NCI-H2227 treated with DMSO at 0.1 percent for 48 hours (cell line): ENCODE results near the gene GTPBP4.

Experiments
- DNase-seq: peaks from one replicate; lab custom pipeline; 2025; lab: John Stamatoyannopoulos, UW

Gene GTPBP4

DNA sequence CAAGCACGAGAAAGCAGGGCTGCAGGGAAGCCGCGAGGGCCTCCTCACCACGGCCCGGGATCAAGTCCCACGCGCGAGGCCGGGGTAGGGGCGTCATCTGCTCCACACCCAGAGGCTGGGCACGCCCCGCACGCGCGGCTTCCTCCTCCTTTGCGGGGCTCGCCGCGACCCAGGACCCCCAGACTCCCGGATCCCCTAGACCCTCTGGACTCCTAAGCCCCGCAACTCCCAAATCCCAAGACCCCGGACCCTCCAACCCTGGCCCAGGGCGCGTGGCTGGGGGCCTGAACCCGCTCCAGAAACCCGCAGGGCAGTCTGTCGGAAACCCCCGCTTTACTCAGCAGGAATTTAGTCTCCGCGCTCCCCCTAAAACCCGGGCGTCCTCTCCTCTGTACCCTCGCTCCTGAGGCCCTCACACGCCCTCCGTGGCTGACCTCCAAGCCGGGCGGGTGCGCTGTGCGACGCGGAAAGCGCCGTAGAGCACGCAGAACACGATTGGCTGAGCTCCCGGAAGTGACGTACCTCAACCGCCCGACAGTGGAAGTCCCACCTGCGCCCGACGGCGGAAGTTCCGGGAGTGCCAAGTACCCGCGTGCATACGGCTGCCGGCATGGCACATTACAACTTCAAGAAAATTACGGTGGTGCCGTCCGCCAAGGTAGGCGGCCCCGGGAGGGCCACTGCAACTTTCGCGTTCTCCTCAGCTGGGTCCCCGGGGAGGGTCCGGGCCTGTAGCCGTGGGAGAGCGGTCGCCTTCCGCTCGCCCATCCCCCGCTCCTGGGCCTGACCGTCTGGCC is at the start of gene GTPBP4:
Gene GTPBP4, plus strand, starts transcription at position 565 of the 797 bp plus-strand sequence. Its CDS starts 46 bp downstream, at position 611.
- peak; percentile 81 for DNase-seq

DNA sequence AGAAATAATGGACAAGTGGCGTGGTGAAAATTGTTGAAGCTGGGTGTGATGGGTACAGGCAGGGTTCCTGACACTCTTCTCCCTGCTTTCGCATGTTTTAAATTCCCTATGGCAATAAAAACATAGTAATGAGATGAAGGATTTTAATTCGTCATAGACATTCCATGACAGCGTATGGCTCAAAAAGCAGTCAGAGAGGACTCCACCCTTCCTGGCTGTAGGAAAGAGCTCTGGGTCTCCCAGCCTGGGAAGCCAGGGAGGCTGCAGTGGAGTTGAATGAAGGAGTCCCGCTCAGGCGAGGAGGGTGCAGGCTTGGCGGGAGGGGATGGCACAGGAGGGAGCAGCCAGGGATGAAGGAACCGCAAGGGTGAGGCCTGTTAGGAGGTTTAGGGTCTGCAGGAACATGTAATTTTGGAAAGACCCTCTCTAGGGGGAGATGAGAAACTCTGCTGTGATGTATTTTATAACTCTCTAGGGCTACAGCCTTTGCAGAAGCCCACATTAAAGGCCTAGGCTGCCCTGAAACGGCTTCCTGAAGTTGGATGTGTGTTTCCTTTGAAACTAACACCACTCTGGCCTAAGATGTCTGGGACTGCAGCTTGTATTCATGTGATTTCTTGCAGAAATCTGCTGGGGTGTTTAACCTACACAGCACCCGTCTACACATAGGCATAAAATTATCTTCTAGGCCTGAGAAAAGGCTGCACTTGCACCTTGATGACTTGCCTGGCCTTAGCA is 49.1 kb upstream of the GTPBP4 start:
- no peak for DNase-seq

DNA sequence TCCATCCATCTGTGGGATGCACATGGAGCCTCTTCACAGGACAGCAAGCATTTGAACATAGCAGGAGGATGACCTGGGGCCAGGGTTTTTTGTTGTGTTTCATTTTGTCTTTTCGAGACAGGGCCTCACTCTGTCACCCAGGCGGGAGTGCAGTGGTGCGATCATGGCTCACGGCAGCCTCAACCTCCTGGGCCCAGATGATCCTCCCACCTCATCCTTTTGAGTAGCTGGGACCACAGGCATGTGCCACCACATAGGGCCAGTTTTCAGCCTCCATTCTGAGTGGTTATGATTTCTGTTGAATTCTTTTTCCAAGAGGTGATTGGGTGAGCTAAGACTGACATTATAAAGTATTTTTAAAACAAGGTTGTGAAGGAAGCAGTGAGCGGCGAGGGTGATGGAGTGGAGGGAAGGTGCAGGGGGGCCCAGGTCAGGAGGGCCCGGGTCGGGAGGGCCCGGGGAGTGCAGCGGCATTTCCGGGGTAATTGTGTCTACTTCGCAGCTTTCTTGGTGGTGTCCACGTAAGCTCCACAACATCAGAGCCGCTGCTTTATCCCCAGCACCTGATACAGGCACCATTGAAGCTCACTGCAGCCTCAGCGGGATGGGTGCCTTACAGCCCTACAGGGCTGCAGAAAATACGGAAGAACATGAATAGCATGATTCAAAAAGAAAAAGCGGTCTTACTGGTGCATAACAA is 44.8 kb upstream of the GTPBP4 start:
- no peak for DNase-seq

DNA sequence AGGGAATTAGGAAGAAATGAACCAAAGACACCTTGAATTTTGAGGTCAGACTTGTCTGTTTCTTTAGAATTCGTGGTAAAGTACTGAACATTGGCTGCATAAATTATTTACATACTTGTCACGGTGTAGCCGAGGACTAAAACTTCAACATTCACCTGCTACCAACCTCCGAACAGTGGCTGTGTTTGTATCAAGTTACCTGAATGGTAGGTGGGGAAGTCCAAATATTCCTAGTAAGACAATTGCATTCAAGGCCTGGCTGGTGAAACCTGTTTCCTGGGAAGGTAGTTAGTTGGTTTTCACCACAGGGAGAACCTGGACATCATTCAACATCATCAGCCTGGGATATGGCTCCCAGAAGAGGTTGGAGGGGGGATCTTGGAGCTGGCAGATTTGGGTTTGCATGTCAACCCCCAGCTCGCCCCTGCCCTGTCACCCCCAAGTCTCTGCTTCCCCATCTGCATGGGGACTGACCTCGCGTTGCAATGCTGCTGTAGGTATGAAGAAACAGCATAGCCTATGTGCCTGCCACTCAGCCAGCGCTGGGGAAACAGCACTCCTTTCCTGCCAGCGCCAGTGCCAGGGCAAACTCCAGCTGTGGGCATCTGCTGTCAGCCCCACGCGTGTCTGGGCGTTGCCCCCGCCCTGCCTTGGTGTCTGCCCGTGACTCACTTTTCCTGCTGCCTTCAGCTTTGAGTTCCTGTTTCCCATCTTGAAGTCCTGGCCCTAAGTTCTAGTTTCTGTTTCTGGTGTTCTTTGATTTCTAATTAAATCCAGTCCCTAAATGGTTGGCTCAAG is 44.0 kb upstream of the GTPBP4 start:
- DNase-seq, result no peak

DNA sequence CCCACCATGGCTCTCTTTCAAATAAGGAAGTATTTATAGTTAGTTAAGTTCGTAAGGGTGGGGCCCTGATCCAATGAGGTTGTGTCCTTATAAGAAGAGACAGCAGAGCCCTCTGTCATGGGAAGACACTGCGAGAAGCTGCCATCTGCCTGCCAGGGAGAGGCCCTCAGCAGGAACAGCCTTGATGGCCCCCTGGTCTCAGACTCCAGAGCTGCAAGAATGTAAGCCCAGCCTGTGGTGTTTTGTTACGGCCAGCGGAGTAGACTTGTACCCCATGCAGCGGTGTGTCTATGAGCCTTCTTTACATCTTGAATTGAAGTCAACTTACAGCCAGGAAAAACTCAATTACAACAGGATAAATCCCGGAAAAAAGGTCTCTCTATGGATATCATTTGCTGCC is 42.5 kb upstream of the GTPBP4 start:
- no peak for DNase-seq

DNA sequence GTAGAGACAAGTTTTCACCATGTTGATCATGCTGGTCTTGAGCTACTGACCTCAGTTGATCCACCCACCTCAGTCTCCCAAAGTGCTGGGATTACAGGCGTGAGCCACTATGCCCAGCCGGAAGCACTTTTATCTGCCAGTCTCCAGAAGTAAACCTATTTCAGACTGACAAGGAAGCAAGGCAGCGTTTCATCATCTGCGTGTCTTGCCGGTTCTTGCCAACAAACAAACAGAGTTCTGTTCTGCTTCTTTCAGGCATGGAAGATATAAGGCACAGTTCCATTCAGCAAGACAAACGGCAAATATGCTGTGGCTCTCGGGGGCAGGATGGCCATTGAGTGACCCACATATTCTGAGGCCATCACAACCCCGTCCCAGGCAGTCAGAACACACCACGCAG is 41.2 kb upstream of the GTPBP4 start:
- DNase-seq, result no peak

DNA sequence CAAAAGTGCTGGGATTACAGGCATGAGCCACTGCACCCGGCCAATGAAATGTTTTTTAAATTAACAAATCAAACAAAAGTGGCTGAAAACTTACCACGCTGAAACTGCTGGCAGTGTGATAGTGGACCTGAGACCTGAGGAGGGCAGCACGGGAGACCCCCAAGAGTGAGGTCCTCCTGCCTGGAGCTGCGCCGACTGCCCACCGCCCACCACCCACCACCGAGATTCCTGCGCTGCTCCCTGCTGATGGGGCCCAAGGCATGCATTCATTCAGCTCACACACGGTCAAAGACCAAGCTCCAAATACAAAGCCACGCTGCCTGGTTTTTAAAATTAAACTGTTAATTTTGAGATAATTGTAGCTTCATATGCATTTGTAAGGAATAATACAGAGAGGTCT is 40.4 kb upstream of the GTPBP4 start:
- DNase-seq, result no peak

DNA sequence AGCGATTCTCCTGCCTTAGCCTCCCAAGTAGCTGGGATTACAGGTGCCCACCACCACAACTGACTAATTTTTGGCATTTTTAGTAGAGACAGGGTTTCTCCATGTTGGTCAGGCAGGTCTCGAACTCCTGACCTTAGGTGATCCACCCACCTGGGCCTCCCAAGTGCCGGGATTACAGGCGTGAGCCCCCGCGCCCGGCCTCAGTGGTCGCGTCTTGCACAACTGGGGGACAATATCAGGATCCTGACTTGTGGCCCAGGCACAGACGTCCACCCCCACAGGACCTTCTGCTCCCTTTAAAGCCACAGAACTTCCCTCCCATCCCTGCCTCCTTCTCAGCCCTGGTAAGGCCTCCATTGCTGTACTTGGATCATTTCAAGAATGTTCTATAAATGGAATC is 39.9 kb upstream of the GTPBP4 start:
- no peak for DNase-seq

DNA sequence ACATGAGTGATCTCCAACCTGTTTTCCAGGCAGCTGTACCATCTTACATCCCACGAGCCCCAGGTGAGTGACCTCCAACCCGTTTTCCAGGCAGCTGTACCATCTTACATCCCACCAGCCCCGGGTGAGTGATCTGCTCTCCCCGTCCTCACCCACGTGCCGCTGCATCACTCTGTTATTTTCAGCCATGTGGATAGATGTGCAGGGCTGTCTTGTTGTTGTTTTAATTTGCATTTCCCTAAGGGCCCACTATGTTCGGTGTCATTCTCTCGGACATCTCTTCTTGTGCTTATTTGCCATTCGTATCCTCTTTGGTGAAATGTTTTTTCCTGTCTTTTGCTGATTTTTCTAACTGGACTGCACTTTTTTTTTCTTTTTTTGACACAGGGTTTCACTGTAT is 38.8 kb upstream of the GTPBP4 start:
- DNase-seq, result no peak

DNA sequence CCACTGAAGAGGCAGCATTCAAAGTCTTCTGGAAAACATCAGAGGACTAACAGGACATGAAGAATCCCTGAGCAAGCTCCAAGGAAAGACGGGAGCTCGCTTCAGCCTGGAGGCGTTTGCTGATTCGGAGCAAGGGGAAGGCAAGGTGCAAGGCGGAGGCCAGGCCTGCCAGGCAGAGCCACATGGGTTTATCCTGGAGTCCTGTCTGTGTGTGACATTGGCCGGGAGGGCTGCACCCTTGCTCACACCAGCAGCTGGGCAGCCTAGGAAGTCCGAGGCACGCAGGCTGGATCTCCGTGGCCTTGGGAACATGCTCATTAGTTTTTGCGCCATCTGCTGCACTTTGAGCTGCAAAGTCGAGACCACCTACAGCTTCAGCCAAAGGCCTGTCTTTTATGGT is 34.4 kb upstream of the GTPBP4 start:
- DNase-seq, result no peak

DNA sequence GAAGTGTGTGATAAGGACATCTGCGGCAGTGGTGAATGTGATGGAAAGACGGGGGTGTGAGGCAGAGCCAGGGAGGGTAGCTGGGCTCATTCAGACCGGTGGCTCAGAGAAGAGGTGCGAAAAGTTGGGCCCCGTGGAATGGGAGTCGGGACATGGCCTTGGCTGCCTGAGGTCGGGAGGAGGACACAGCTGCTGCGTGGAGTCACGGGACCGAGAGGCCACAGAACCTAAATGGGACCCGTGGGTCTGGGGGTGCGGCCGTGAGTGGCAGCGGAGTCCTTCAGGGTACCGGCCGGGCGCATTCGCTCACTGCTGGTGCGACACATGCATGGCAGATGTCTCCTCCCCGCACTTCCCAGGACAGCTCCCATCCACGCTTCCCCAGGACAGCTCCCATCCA is 33.8 kb upstream of the GTPBP4 start:
- no peak for DNase-seq

DNA sequence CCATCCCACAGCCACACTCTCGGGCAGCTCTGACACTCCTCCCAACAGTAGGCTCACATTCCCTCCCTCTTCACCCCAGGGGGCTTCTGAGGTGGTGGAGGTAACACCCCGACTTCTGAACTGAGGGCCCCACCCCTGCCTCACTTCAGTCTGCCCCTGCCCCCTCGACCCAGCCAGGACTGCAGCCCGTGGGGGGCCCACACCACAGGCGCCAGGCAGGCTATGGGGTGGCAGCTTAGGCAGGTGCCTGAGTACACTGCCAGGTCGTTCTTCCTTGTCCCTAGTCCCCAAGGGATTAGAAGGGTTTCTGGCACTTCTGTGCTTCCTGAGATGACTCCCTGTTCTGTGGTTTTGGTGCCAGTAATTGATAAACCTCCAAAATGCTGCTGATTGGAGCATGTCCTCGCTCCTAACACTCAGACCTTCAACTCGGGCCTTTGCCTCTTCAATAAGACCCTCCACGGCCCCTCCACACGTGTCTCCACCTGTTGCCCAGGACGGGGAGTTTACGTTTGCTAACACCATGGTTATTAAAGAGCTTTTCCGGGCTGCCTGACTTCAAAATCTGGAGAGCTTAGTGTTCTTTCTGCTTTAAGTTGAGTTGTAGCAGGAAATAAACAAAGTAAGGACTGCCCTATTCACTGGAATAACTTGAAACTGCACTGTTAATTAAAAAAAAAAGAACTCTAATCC is 33.0 kb upstream of the GTPBP4 start:
- no peak for DNase-seq

DNA sequence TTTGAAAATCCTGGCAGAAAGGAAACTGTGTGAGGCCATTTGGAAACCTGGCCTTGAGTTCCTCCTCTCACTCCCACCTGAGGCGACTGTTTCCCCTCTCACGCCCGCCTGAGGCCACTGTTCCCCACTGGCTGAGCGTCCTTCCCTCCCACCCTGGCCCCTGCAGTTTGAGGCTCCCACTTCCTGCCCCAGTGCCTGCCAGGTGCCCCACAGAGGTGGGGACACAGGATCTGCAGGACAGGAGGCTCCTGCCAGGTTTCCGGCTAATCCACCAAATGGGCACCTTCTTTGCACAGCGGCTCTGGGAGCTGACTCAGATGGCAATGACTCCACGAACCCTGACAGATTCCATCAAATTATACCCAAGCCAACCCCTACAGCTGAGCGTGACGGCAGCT is 32.4 kb upstream of the GTPBP4 start:
- DNase-seq, result no peak

DNA sequence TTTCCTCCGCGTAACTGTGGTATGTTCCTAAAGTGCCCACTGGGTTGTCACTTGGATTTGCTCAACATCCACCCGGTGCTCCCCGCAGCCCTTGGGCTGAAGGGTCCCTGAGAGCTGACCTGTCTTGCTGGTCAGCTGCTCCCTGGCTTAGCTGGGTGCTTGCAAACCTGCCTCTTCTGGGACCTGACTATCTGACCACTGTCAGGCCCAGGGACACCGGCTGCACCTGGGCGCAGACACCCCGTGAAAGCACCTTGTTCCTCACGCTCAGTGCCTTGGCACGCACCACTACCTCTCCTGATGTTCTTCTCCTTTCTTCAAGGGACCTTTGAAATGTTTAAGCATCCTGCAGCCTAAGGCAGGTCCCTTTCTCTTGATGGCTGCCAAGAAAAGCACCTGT is 30.1 kb upstream of the GTPBP4 start:
- no peak for DNase-seq

DNA sequence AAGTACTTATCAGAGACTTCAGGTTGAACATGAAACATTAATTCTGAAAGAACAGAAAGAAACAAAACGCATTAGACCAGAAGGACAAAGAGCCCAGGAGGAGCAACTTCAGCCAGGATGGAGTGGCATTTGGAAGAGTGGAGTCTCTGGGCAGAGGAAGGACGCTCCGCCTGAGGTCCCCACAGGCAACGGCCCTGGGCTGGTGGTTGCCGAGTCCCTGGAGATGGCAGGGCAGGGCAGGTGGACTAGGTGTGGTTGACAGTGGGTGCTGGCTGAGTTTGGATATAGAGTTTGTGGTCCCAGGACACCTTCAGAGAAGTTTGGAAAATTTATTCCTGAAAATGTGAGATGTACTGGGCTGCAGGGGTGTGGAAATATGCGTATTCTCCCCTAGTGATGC is 29.4 kb upstream of the GTPBP4 start:
- no peak for DNase-seq

DNA sequence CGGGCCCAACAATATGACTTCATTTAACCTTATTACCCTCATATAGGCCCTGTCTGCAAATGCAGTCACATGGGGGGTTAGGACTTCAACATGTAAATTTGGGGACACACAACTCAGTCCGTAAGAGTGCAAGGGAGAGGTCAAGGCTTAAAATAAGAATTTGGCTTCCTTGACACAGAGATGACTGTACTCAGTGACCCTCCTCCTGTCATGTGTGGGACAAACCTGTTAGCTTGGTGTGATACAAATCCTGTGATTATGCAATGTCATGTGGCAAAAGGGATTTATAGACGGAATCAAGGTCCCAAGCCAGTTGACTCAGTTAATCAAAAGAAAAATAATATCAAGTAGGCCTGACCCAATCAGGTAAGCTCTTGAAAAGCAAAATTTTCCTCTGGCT is 25.9 kb upstream of the GTPBP4 start:
- DNase-seq, result no peak

DNA sequence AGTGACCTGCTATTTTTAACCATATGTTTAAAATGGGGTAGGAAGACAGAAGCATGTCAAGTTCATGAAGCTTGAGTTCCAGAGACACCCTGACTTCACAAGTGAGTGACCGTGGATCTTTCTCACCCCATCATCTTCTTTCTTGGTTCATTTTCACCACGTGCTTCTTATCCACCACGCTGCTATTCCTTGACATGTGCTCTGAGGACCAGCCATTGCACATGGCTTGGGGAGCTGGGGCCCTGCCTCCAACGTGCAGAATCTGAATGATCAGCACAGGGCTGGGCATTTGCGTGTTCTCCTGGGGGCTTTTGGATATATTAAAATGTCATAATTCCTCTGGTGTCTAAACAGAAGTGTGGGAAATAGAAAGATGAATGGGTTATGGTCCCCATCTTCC is 25.0 kb upstream of the GTPBP4 start:
- DNase-seq, result no peak

DNA sequence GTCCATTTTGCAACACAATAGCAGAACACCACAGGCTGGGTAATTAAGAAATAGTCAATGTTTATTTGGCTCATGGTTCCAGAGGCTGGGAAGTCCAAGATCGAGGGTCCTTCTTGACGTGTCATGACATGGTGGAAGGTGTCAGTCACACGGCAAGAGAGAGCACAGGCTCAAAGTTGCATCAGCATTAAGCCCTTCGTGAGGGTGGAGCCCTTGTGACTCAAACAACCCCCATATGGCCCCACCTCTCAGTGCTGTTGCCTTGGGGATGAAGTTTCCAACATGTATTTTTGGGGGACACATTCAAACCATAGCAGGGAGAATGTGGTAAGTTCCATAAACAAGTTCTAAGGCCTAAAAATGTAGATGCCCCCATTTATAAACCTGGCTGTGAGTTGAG is 24.6 kb upstream of the GTPBP4 start:
- no peak for DNase-seq

DNA sequence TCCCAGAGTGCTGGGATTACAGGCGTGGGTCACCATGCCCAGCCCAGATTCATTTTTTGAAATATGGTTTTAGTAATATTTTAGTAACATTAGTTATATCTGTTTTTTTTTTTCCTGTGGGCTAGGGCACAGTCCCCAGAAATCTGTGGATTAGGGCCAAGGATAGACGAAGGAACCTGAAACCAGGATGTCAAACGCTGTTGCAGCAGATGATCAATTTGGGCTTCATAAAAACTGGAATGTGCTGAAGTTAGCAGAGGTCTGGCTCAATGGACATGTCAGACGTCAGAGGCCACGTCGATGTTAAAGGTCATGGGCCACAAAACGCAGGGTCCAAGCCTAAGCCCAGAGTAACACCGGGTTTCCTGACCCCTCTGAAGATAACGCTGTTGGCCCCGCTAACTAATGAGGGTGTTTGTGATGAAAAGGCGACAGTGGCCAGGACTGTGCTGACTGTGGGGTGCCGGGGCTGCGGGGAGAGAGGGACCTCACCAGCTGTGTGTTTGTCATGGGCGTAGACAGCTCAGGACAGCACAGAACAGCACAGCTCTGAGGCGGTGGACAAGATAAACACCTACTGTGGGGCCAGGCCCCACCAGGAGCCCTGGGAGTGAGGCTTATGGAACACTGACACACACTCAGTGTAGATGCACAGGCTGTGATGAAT is 23.8 kb upstream of the GTPBP4 start:
- DNase-seq, result no peak

DNA sequence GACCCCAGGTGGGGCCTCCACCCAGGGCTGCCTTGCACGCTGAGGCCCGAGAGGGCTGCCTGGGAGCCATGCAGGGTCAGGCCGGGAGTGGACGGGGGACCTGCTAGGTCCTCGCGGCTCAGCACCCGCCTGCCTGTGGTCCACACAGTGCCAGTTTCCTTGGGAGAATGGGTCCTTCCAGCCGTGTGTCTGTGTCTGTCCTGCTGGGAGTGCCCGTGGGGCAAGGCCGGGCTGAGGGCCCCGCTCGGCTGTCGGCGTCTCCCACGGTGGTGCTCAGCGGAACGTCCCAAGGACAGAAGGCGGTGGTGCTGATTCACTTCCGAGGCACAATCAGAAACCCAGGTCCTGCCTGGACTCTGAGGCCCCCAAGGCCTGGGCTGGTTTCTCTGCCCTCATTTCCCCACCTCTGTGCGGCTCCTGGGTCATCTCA is 23.2 kb upstream of the GTPBP4 start:
- no peak for DNase-seq
